Measurements from ENCODE around the gene ZNF716. TPM values are rescaled to one million over a fixed set of nuclear protein-coding genes. Genes with fewer than 3 reads are reported as not detected.
"Not testable (repeated sequence)": the region's sequence is repeated elsewhere in the genome, so short reads cannot be mapped to it uniquely, and the experiment has no call there.

Gene ZNF716
- total RNA-seq, 2 donors from 2014 or later = not detected

DNA sequence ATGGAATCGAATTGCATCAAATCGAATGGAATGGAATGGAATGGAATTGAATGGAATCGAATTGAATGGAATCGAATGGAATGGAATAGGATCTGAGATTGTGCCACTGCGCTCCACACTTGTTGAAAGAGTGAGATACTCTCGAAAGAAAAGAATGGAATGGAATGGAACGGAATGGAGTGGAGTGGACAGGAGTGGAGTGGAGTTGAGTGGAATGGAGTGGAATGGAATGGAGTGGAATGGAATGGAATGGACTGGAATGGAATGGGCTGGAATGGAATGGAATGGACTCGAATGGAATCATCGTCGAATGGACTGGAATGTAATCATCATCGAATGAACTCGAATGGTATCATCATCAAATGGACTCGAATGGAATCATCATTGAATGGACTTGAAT lies 38.0 kb downstream of the ZNF716 start:
- DNase-seq (ENCODE audit: low spot score) = no peak
- no peaks in the 10 kb centered on the region for H3K27me3 ChIP-seq
- H3K36me3 ChIP-seq = no peaks in the 10 kb centered on the region
- peaks cover 0 to 63% of the 10 kb centered on the region in 2 donors for H3K9me3 ChIP-seq
- TF ChIP-seq, protein P1, sequence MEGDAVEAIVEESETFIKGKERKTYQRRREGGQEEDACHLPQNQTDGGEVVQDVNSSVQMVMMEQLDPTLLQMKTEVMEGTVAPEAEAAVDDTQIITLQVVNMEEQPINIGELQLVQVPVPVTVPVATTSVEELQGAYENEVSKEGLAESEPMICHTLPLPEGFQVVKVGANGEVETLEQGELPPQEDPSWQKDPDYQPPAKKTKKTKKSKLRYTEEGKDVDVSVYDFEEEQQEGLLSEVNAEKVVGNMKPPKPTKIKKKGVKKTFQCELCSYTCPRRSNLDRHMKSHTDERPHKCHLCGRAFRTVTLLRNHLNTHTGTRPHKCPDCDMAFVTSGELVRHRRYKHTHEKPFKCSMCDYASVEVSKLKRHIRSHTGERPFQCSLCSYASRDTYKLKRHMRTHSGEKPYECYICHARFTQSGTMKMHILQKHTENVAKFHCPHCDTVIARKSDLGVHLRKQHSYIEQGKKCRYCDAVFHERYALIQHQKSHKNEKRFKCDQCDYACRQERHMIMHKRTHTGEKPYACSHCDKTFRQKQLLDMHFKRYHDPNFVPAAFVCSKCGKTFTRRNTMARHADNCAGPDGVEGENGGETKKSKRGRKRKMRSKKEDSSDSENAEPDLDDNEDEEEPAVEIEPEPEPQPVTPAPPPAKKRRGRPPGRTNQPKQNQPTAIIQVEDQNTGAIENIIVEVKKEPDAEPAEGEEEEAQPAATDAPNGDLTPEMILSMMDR (IDR thresholded peaks at IDR 0.05) = no peak
- no peak overlapping the region for H3K4me3 ChIP-seq
- H3K4me1 ChIP-seq = no peaks in the 10 kb centered on the region
- H3K27ac ChIP-seq = no peak overlapping the region

DNA sequence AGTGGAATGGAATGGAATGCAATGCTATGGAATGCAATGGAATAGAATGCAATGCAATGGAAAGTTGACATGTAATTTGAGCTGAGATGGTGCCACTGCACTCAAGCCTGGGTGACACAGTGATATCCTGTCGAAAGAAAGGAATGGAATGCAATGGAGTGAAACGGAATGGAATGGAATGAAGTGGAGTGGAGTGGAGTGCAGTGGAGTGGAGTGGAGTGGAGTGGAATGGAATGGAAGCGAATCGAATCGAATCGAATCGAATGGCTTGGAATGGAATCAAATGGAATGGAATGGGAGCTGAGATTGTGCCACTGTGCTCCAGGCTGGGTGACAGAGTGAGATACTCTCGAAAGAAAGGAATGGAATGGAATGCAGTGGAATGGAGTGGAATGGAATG lies 45.1 kb downstream of the ZNF716 start:
- H3K4me3 ChIP-seq; H3K36me3 ChIP-seq; DNase-seq (ENCODE audit: low spot score); H3K27me3 ChIP-seq; H3K27ac ChIP-seq; H3K4me1 ChIP-seq: not testable (repeated sequence)
- peaks cover 0 to 46% of the 10 kb centered on the region in 2 donors for H3K9me3 ChIP-seq

DNA sequence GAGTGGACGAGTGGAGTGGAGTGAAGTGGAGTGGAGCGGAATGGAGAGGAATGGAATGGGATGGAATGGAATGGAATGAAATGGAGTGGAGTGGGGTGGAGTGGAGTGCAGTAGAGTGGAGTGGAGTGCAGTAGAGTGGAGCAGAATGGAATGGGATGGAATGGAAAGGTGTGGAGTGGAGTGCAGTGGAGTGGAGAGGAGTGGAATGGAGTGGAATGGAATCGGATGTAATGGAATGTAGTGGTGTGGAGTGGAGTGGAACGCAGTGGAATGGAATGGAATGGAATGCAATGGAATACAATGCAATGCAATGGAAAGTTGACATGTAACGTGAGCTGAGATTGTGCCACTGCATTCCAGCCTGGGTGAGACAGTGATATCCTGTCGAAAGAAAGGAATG lies 46.4 kb downstream of the ZNF716 start:
- H3K4me1 ChIP-seq = no peaks in the 10 kb centered on the region
- H3K9me3 ChIP-seq = peaks cover 0 to 40% of the 10 kb centered on the region in 2 donors
- TF ChIP-seq, protein P1 (IDR thresholded peaks at IDR 0.05) = no peak

DNA sequence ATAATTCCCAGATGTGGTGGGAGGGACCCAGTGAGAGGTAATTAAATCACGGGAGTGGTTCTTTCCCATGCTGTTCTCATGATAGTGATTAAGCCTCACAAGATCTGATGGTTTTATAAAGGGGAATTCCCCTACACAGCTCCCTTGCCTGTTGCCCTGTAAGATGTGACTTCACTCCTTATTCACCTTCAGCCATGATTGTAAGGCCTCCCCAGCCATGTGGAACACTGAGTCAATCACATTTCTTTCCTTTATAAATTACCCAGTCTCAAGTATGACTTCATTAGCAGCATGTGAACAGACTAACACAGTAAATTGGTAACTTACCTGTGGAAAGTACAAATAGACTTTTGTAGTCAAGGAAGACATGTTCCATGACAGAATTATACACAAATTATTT lies 55.2 kb downstream of the ZNF716 start:
- TF ChIP-seq, protein P1 (IDR thresholded peaks at IDR 0.05) = no peak
- H3K27me3 ChIP-seq = no peaks in the 10 kb centered on the region
- no peaks in the 10 kb centered on the region for H3K4me1 ChIP-seq
- H3K9me3 ChIP-seq = peaks cover 0 to 11% of the 10 kb centered on the region in 2 donors
- no peaks in the 10 kb centered on the region for H3K36me3 ChIP-seq
- no peak overlapping the region for H3K27ac ChIP-seq
- DNase-seq (ENCODE audit: low spot score) = no peak
- H3K4me3 ChIP-seq = no peak overlapping the region

More for the DNA sequence above, 46.4 kb downstream of the ZNF716 start:
- DNase-seq (ENCODE audit: low spot score) = no peak
- no peak overlapping the region for H3K27ac ChIP-seq
- H3K27me3 ChIP-seq = no peaks in the 10 kb centered on the region
- H3K4me3 ChIP-seq = no peak overlapping the region
- no peaks in the 10 kb centered on the region for H3K36me3 ChIP-seq

MicroRNA genes within 50 kb of the gene (microRNA counts, 767-probe panel; counts per million panel counts)
- 0 to 31.0 counts per million in 2 donors for microRNA hsa-miR-3147

Small RNA genes lying within 50 kb of the gene (microRNA-seq; reads per million reads assigned to microRNA genes)
- 0 reads per million in 2 donors for gene MIR3147 (ENCODE audit: borderline number of aligned reads in 2 of 2, borderline replicate concordance in 1 of 2)
